HG03565 (cell line): ENCODE results near the gene MYH13.
A peak's percentile ranks its signal among the peaks of the same experiment; 100 is the strongest.
"Not testable (repeated sequence)": the region's sequence is repeated elsewhere in the genome, so short reads cannot be mapped to it uniquely, and the experiment has no call there.

ENCODE experiments used
- ATAC-seq: cut with Tn5 transposase; IDR thresholded peaks from one replicate; pipeline ENCODE4 v1.9.1; 2021; ENCODE audit warnings: mild to moderate bottlenecking, moderate library complexity; ENCODE audit not compliant: unreplicated experiment

Gene MYH13

DNA sequence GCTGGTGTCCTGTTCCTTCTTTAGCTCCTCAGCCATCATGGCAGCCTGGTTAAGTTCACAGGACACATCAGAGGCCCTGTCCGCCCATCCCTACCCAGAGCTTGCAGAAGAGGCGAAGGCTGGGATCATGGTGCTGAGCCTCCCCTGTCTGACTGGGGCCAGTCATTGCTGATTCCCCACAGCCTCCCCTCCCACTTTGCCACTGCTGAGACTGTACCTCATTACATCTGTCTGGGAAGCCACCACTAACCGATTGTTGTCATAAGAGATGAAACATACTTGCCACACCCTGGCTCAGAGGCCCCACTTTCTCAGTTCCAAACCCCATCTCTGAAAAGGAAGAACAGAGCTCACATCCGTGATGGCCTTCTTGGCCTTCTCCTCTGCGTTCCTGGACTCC lies 66.2 kb downstream of the MYH13 start:
- ATAC-seq, result no peak

GRCh38 chr17:10305398-10305797 lies 67.4 kb downstream of the MYH13 start:
- ATAC-seq, result no peak

DNA sequence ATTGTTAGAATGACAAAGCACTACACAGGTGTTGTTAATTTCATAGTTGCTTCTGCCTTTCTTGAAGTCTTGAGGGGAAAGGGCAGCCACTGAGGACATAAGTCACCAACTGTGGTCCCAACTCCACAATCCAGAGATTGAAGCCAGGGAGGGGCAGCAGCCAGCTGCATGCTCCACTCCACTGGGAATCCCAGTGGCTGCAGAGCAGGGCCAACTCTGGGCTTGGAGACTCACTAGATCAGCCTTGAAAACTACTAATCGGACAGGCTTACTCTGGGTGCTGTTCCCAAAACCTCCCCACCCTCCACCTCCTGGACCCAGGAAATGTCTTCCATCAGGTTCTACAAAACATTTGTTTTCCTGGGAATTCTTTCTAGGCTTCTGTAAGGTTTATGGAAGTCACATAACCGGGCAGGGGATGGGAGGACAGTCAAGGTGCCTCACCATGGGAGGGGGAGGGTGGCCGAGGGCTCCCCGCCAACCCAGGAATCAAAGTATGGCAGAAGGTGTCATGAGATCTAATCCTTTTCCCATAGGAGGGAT lies 68.0 kb downstream of the MYH13 start:
- no peak for ATAC-seq

DNA sequence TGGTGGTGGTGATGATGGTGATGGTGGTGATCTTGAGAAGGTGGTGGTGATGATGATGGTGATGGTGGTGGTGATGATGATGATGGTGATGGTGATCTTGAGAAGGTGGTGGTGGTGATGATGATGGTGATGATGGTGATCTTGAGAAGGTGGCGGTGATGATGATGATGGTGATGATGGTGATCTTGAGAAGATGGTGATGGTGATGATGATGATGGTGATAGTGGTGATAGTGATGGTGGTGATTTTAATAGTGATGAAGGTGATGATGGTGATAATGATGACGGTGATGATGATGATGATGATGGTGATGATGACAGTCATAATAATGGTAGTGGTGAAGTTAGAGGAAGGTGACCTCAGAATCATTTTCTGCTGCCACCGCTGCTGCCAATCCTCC lies 75.1 kb downstream of the MYH13 start:
- no peak for ATAC-seq

DNA sequence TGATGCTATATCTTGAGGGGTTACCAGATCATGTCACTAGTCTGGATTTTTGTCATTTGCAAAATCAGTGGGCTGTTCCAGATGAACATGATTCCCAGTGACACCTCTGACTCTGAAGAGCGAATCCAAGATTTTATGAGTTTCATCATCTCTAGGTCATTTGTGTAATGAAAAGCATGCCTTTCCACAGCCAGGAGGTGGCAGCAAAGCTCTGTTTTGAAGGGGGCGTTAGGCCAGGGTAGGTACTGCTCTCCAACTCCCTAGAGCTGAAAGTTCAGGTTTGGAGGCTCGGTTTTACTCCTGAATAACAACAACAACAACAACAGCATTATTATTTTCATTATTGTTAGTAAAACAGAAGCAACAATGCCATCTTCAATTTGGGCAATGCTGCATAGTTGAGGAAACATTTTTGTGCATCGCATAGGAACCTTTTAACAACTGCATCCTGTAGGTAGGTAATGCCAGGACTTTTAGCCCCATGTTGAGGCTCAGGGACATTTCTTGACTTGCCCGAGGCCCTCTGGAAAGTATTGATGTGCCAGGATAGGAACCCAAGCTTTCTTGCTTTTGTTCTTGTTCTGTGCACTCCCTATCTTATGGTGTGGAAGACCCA lies 77.0 kb downstream of the MYH13 start:
- no peak for ATAC-seq

- ATAC-seq, result no peak
Observed at GRCh38 chr17:10294180-10294579, 78.6 kb downstream of the MYH13 start.

- ATAC-seq, result peak; percentile 71
Observed at GRCh38 chr17:10292057-10292937, 80.5 kb downstream of the MYH13 start.

DNA sequence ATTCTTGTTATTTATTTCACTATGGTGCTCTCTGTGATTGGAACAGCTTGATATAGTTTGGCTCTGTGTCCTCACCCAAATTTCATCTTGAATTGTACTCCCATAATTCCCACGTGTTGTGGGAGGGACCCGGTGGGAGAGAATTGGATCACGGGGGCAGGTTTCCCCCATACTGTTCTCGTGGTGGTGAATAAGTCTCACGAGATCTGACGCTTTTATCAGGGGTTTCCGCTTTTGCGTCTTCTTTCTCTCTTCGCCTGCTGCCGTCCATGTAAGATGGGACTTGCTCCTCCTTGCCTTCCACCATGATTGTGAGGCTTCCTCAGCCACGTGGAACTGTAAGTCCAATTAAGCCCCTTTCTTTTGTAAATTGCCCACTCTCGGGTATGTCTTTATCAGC lies 81.2 kb downstream of the MYH13 start:
- not testable (repeated sequence) for ATAC-seq

GRCh38 chr17:10290041-10290440 lies 82.8 kb downstream of the MYH13 start:
- no peak for ATAC-seq

- ATAC-seq, result no peak
Observed at GRCh38 chr17:10286324-10286723, 86.5 kb downstream of the MYH13 start.

GRCh38 chr17:10285896-10286295 lies 86.9 kb downstream of the MYH13 start:
- no peak for ATAC-seq

DNA sequence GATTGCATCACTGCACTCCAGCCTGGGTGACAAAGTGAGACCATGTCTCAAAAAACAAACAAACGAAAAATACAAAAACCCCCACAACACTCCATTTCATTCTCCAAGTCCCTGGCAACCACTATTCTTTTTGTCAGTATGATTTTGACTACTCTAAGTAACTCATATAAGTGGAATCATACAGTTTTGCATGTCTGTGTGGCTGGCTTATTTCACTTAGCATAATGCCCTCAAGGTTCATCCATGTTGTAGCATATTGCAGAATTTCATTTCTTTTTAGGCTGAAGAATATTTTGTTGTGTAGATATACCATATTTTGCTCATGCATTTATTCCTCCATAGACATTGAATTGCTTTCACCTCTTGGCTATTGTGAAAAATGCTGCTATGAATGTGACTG lies 92.7 kb downstream of the MYH13 start:
- ATAC-seq, result no peak

- ATAC-seq, result no peak
Observed at GRCh38 chr17:10278218-10278617, 94.6 kb downstream of the MYH13 start.

- no peak for ATAC-seq
Observed at GRCh38 chr17:10276436-10276835, 96.4 kb downstream of the MYH13 start.

DNA sequence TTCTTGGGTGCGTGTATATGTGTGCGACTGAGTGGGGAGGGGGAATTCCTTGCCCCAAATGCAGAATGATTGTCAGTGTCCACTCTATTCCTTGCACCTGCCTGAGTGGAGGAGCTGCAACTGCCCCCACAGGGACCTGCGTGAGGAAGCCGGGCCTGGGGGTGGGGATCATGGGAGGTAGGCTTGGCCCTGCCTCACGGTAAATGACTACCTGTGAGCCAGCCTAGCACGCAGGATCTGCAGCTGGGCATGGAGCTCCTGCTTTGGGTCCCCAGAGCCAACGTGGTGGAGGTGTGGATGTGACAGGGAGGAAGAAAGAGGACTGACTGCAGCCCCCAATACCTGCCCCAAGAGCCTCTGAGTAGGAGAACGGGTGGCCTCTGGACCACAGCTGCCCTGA lies 97.4 kb downstream of the MYH13 start:
- no peak for ATAC-seq

DNA sequence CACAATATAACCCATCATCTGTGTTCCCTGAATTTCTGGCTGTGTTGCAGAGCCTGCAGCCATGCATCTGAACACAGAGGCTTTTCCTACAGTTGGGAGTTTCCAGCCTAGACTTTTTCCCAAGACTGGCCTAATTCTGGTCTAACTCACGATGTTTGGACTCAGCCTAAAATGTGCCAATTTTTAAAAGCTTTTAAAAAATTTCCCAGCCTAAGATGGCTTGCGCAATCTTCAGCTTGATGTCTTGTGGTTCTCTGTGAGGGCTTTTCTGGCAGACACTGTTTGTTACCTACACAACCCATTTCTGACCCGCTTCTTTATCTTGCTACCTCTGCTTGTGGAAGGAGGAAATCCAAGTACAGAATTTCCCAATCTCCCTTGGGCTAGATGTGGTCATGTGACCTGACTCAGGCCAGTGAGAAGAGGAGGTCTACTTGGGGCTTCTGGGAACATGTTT lies 101.7 kb downstream of the MYH13 start:
- no peak for ATAC-seq

DNA sequence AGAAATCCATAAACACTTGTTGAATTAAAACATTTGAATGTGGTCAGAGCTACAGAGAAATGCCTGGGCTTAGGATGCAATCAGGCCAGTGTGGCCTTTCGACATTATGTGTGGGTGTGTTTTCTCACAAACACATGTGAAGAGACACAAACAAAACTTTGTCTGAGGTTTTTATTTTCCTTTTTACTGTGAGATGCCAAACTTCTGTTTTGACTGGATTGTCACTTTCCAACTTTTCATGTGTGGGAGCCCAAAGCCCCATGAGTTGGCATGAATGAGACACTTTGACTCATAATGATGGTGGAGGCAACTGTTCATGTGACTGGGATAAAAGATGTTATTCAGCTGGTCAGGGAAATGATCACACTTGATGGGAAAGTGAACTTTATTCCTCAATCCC lies 102.5 kb downstream of the MYH13 start:
- no peak for ATAC-seq

- ATAC-seq, result no peak
Observed at GRCh38 chr17:10268005-10268404, 104.8 kb downstream of the MYH13 start.

- no peak for ATAC-seq
Observed at GRCh38 chr17:10266296-10266876, 106.4 kb downstream of the MYH13 start.

GRCh38 chr17:10265100-10265810 lies 107.6 kb downstream of the MYH13 start:
- ATAC-seq, result peak; percentile 63

DNA sequence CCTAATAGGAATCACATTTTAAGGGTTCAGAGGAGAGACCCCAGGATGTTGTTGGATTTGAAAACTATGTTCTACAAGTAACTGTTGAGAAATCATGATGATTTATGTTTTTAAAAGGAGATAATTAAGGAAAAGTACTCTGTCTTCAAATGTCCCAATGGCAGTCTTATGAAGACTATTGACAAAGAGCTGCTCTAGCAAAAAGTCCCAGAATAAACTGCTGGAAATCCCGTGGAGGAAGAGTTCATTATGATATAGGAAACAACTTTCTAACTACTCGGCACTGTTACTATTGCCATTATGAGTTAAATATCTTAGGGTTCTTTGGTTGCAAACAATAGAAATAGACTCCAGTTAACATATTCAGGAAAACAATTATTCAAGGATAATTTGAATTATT lies 108.8 kb downstream of the MYH13 start:
- ATAC-seq, result no peak
